NCI-H2029 treated with DMSO at 0.1 percent for 48 hours (cell line): ENCODE results near the gene TEX48.

Experiments used
- DNase-seq: peaks from one replicate; lab custom pipeline; 2025; lab: John Stamatoyannopoulos, UW

Gene TEX48

GRCh38 chr9:114693248-114693855 is 11.4 kb upstream of the TEX48 start:
- DNase-seq, result no peak

- no peak for DNase-seq
Measured at GRCh38 chr9:114691956-114692295, 9.9 kb upstream of the TEX48 start.

- DNase-seq, result no peak
Measured at GRCh38 chr9:114691046-114691955, 9.3 kb upstream of the TEX48 start.

DNA sequence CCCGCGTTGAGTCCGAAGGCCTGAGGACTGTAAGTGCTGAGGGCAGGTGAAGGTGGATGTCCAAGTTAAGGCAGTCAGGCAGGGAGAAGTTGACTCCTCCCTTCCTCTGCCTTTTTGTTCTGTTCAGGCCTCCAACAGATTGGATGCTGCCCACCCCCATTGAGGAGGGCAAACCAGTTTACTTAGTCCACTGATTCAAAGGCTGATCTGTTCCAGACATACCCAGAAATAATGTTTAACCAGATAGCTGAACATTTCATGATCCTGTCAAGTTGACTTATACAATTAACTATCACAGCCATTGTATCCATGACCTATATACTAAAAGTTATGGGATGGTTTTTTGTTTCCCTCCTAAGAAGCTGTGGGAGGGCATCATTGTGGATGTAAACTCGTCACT is 8.3 kb upstream of the TEX48 start:
- DNase-seq, result no peak

DNA sequence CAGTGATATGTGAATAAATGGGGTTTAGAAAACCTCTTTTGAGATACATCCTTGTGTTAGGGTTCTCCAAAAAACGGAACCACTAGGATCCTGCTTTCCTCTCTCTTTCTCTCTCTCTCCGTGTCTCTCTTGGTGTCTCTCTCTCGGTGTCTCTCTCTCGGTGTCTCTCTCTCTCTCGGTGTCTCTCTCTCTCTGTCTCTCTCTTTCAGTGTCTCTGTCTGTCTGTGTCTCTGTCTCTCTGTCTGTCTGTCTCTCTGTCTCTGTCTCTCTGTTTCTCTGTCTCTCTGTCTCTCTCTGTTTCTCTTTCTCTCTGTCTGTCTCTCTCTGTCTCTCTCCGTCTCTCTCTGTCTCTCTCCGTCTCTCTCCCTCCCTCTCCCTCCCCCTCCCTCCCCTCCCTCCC is 7.8 kb upstream of the TEX48 start:
- DNase-seq, result no peak

DNA sequence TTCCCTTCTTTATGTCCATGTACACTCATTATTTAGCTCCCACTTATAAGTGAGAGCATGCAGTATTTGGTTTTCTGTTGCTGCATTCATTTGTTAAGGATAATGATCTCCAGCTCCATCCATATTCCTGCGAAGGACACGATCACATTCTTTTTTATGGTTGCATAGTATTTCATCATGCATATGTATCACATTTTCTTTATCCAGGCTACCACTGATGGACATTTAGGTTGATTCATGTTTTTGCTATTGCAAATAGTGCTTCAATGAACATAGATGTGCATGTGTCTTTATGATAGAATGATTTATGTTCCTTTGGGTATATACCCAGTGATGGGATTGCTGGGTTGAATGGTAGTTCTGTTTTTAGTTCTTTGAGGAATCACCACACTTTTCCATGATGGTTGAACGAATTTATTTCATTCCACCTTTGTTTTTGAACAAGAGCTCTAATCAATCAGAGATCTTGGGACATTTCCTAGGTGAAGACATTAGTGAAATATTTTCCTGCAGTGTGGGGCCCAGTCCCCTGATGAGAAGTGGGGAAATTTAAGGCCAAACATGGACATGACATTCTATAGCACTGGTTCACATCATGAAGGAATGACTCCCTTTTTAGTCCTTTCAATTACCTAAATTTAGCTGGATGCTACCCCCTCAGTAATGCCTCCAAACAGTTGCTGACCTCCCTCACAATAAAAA is 7.1 kb upstream of the TEX48 start:
- DNase-seq, result no peak

- DNase-seq, result no peak
Measured at GRCh38 chr9:114688379-114688778, 6.4 kb upstream of the TEX48 start.

- no peak for DNase-seq
Measured at GRCh38 chr9:114687034-114687433, 5.0 kb upstream of the TEX48 start.

GRCh38 chr9:114685951-114686350 is 4.0 kb upstream of the TEX48 start:
- no peak for DNase-seq

- no peak for DNase-seq
Measured at GRCh38 chr9:114684036-114684435, 2.0 kb upstream of the TEX48 start.

GRCh38 chr9:114682846-114683245 is 854 bp upstream of the TEX48 start:
- DNase-seq, result no peak

GRCh38 chr9:114680259-114681001 is 1.6 kb downstream of the TEX48 start:
- DNase-seq, result no peak

DNA sequence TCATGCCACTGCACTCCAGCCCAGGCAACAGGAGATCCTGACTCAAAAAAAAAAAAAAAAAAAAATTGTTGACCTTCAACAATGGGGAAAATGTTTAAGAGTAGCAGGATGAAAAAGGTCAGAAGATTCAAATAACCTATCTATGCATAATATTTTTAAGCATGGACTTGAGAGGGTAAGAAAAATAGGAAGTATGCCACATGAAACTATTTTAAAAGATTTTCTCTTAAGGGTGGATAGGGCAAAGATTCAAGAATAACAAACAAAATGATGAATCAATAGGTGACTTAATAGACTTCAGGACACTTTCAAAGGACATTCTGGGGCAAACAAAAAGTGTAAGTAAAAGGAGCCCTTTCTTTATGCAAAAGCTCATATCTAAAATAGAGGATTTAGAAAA is 3.2 kb downstream of the TEX48 start:
- DNase-seq, result no peak

DNA sequence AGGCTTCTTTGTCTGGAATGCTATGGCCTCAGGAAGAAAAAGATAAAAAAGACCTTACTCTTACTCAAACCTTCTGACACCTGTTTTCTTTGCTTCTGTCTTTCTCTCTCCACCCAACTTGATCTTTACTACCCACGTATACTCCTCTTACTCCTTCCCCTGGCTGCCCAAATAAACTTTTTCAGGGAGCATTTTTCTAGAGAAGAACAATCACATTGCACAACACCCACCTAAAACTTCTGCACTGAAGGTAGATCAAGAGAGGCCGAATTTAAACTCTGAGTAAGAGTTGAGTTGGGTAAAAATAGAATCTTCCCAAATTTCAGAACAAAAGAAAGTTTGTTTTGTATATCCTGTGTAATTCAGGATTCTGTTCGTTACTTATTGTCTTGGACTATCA is 3.9 kb downstream of the TEX48 start:
- no peak for DNase-seq

- DNase-seq, result peak; percentile 79
Measured at GRCh38 chr9:114677418-114677817, 4.6 kb downstream of the TEX48 start.

DNA sequence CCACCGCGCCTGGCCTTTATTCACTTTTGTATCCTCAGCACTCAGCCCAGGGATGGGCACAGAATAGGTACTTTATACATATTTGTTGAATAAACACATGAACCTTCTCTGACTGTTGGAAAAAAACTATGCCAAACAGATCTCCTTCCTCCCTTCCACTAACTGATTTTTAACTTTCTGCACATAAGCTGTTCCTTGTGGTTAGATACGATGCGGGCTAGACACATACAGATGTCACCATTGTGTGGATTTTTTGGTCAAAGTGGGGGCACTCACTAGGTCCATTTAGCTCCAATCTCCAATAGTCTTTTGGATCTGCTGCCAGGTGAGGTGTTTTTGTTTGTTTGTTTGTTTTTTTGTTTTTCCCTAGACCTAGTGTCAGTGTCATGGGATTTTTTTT is 5.1 kb downstream of the TEX48 start:
- no peak for DNase-seq

GRCh38 chr9:114674798-114675540 is 7.0 kb downstream of the TEX48 start:
- no peak for DNase-seq

DNA sequence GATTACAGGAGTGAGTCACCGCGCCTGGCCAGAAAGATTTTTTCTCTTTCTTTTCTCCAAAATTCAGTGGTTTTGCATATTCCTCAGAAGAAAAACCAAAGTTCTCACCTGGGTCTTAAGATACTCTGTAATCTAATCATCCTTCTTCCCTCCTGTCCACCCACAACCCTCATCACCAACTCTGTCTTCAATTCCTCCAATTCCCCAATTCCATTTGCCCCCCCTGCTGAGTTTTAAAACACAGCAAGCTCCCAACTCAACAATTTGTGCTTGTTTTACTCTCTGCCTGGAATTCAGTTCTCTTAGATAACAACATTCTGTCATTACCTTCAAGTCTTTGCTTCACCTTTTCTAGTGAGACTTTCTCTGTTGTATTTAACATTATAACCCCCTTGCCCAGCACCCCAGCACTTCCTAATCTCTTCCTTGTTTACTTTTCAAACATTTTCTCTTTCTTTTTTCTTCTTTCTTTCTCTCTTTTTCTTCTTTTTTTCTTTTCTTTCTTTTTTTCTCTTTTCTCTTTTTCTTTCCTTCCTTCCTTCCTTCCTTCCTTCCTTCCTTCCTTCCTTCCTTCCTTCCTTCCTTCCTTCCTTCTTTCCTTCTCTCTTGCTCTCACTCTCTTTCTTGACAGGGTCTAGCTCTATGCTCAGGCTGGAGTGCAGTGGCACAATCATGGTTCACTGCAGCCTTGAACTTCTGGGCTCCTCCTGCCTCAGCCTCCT is 7.8 kb downstream of the TEX48 start:
- DNase-seq, result no peak

DNA sequence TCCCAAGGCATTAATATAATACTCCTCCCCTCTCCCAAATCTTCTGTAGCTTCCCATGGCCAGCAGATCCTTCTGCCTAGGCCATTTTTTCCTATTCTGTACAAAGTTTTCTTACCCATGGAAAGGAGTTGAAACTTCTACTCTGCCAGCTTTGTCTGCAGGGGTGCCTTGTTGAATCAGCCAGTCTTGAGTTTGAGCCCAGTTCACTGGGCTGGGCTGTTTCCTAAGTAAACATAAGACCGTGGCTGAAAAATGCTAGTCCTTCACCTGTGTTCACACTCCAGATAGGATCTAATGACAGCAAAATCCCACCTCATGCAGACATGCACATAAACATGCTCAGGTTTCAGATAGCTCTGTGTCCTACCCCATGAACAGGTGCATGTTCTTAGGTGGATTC is 10.4 kb downstream of the TEX48 start:
- DNase-seq, result peak; percentile 3

DNA sequence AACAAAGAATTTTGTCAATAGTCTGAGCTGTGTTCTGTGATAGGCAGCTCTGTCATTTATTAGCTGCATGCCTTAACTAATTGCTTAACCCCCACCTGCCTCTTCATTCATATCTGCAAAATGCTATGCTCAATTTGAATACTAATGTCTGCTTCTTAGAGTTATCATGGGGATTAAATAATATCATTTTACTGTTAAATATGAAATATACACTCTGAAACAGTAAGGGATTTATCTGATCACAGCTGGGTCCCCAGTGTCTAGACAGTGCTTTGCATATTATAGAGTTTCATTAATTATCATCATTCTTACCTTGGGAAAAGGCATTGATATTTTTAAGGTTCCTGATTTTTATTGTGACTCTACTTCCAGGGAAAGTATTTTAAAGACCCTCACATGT is 12.0 kb downstream of the TEX48 start:
- DNase-seq, result no peak

GRCh38 chr9:114668146-114668545 is 13.8 kb downstream of the TEX48 start:
- no peak for DNase-seq
